DMS 273 treated with DMSO at 0.1 percent for 48 hours (cell line): ENCODE measurements around the gene NHS.
"Not testable (repeated sequence)": the region's sequence is repeated elsewhere in the genome, so short reads cannot be mapped to it uniquely, and the experiment has no call there.

Experiments
- DNase-seq: peaks from one replicate; lab custom pipeline; 2025; lab: John Stamatoyannopoulos, UW

Gene NHS

GRCh38 chrX:17496407-17496806 is 121.4 kb downstream of the NHS start:
- DNase-seq = no peak

DNA sequence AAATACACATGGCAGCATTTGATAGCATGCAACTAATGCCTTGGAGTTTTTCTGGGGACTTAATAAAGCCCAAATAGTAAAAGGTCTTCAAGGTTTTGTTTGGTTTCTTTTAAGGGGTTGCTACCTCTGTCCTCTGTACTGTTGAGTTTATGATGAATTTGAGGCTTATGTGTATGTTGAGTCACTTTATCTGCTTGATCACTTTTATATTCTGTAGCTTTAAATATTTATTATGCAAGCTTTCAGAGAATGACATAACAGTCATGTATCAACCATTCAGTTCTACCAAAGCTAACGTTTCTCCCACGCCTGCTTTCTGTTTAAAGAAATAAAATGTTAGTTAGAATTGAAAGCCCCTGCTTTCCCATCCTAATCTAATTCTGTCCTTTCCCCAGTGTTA is 122.2 kb downstream of the NHS start:
- DNase-seq = no peak

DNA sequence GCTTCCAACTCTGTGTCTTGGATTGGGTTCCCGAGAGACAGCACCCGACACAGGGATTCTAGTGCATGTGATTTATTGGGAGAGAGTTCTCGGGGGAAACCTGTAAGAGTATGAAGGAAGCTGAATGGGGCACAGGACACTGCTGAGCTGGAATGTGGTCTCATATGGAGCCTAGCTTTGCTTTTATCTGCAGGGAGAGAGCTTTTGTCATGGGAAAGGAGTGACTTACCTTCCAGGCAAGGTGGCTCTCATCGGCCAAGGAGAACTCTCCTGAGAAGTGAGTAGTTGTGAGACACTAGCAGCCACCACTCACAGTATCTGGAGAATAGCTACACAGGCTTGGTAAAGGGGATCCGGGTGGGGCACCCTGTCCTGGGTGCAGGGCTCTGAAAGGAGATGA is 124.5 kb downstream of the NHS start:
- DNase-seq = no peak

DNA sequence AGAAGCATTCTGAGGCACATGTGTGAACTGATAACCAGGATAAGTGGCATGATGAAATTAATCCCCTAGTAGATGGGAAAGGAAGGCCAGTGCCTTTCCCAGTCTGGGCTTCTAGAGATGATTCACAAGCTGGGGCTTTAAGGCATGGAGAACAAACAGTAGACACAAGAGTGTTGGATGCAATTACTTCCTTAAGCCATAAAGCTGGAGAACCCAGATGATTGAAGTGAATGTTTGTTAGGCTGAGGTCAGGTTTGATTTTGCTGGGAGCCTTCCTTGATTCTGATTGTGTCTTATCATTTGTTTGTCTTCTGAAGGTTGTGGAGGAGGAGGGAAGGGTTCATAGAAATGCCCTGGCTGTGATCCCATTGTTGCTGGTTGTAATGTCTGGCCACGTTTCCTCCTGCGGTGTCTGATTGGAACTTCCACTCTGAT is 125.2 kb downstream of the NHS start:
- DNase-seq = no peak

DNA sequence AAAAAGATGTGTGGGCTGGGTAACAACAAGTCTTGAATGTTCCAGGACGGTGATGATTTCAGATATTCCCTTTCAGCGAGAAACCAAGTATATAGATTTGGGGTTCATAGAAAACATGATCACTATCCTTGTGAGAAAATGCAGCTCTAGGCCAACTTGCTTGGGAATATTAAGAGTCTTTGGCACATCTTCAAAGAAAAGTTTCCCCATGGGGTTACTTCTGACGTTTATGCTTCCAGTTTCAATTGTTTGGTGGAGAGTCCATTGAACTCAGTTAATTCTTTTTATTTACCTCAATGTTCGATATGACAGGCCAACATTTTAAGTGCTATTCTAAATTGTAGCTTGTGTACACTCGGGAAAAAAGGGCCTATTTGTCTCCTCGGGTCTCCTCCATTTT is 126.7 kb downstream of the NHS start:
- no peak for DNase-seq

DNA sequence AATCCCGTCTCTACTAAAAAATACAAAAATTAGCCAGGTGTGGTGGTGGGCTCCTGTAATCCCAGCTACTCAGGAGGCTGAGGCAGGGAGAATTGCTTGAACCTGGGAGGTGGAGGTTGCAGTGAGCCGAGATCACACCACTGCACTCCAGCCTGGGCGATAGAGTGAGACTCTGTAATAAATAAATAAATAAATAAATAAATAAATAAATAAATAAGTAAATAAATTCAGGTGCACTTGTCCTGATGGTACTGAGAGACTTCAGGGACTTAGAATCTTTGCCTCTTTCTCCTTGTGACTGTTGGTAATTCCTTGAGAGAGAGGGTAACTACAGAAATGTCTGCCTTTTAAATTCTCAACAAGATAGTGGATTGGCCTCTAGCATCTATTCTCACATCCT is 131.4 kb downstream of the NHS start:
- not testable (repeated sequence) for DNase-seq

DNA sequence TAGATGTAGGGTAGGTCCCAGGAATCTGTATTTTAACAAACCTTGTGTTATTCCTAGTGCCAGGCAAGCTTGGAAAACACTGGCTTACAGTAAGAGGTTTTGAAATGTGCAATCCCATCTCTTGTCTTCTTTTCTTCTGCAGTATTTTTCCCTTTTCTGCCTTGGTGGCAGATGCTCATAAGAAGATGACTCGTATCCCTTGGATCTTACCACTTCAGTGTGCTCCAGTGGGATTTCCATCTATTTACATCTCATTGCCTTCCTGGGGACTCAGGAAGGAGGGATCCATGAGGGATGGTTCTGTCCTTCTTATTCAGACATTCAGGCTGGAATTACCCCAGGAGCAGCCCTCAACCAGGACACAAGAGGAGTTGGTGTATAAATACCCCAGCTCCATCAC is 136.6 kb downstream of the NHS start:
- no peak for DNase-seq

- DNase-seq = no peak
These were observed 144.4 kb downstream of the NHS start for GRCh38 chrX:17519358-17519757.

DNA sequence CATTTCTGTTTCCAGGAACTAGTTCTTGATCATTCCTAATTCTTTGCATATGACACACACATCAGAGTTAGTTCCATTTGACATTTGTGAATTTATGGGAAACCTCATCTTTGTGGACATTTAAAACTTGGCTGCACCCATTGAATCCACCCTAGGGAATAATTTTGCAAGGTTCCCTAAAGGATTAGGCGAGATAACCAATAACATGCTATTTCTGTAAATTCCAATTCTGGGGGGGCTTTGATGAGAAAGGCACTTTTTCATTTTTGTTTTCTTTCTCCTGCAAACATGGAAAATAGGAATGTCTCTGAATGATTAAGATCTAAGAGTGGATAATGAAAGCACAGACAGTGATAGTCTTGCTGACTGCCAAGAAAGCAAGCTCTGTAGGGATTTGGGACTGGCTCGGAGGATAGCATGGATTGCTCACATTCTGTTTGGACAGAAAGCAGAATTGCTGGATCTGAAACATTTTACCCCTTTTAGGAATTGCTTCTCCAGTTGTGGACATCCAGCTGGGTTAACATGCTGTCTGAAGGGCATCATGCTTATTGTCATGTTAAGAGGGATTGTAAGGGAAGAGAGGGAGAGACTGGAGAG is 145.1 kb downstream of the NHS start:
- no peak for DNase-seq

DNA sequence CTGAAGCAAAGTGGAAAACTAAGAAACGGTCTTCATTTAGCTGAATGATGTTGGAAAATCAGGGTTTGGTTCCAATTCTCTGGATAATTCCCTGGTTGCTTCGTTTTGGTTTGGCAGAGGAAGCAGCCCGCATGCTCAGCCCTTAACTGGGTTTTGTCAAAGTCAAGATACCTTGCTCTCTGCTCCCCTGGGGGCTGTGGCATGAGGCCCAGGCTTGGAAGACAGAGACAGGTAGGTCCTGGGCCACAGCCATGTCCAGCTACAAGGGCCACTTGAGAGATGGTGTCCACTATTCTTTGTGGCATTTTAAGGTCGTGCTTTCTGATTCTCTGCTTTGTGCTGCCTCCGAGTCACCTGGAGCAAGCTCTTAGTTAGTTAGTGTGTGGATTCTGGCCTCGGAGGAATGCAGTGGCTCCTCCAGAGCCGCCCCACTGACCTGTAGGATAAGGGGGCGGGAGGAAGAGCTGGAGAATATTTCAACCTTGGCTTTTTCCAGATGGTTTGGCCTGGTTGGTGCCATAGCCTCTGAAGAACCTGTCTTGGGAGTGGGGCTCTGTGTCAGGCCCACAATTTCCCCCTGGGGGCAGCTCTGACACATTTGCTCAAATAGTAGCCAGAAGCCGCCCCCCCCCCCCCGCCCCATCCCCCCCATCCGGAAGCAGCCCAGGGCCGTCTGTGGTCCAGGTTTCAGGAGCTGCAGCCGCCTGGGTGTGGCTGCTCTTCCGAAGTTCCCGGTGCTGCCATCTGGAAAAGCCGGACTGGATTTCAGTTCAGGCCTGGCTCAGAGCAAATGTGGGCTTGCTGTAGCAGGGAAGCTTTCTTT is 147.1 kb downstream of the NHS start:
- no peak for DNase-seq

GRCh38 chrX:17525266-17525665 is 150.3 kb downstream of the NHS start:
- DNase-seq = no peak

- DNase-seq = no peak
These were observed 151.0 kb downstream of the NHS start for GRCh38 chrX:17525762-17526555.

DNA sequence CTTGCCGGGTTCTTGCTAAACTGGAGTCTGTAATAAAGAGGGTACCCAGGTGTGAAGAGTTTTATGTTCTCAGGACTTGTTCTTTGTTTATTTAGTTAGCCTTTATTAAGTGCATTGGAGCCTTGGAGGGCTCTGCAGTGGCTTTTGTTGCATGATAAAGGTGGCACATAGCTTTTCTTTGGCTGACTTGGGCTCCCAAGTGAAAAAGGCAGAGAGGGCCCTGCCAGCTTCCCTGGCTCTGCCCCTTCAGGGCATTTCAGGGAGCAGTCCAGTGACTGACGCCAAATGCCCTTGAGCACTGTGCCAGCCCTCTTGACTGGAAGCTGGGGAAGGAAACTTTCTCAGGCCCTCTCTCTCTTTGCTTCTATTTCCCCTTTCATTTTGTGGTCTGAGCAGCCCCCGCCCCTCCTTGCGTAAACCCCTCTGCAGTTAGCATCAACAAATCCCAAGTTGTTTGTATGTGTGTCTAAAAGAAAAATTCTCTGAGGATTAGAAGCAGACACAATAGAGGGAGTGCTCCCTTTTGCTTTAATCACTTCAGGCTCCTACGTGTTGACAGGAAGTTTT is 152.2 kb downstream of the NHS start:
- no peak for DNase-seq

GRCh38 chrX:17527922-17528321 is 152.9 kb downstream of the NHS start:
- no peak for DNase-seq

DNA sequence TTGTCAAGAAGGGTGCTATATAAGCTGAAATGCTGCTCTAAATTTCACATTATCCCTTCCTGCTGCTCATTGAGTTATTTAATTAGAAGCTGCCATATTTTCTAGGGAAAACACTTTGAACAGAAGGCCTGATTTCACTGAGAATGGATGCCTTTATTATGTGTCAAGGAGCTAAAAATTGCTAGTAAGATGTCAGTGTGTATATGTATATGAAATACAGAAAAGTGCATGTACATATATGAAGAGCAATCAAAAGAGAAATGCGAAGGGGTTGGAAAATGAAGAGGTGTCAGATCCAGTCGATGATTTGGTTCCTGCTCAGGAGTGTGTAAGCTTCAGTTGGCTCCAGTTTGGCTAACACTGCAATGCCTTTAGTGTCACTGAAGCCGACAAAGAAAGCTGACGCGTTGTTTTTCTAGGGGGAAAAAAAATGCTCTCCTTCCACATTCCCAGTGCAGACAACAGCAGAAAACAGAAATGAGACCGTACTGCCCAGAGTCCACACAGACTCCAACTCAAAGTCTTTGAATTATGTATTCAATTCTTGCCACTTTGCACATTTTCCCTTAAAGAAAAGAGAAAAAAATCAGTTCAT is 154.2 kb downstream of the NHS start:
- DNase-seq = no peak

GRCh38 chrX:17531500-17531899 is 156.5 kb downstream of the NHS start:
- DNase-seq = no peak

DNA sequence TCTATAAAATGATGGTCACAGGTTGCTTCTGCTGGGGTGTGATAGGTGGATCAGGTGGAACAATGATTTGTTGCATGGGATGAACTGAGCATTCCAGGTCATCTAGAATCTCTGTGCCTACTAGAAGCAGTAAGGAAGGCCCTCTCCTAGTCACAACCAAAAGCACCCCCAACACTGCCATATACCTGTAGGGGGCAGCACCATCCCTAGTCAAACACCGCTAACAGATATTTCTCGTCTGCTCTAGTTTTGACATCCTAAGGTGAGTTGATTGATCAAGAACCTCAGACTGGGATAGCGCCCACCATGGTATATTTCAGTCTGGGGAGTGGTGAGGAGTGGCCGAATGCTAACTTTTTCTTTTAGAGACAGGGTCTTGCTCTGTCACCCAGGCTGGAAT is 160.2 kb downstream of the NHS start:
- DNase-seq = no peak

- no peak for DNase-seq
These were observed 162.8 kb downstream of the NHS start for GRCh38 chrX:17537723-17538243.

DNA sequence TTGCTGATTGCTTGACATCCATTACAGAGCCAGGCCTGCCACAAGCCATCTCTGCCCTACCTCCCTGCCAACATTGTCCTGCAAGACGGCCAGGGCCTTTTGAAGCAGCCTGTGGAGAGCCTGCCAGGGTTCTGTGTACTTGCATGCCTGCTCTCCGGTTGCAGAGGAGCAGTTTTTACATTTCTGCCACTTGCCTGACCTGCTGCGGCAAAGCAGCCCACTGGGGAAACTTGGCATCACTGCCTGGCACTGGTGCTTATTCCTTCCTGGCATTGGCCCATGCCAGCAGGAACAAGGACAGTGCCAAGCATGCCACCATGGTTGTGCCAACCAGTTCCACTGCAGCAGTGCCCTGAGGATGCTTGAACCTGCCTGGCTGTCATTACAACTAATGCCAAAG is 167.1 kb downstream of the NHS start:
- no peak for DNase-seq

DNA sequence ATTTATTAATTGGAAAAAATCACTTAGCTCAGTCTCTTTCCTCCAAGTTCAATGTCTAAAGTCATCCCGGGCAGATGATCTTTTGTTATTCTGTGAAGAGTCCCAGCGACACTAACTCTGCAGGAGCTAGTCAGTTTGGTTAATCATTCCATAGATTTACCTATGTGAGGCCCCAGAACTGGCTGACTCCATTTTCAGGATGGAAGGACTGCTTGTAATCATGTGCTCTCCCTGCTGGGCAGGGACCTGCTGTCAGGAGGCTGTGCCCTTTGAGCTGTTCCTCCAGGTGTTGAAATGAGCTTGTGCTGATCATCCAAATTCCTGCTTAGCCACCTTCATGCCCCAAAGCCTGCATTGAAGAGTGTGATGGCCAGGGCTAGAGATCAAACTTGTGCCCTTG is 169.8 kb downstream of the NHS start:
- no peak for DNase-seq

- DNase-seq = no peak
These were observed 171.4 kb downstream of the NHS start for GRCh38 chrX:17546356-17546755.

- no peak for DNase-seq
These were observed 172.7 kb downstream of the NHS start for GRCh38 chrX:17547658-17548057.
